ENCODE results near the gene STARD13. TPM values are rescaled to one million over a fixed set of nuclear protein-coding genes. Genes with fewer than 3 reads are reported as not detected.

Gene STARD13
- total RNA-seq, 2 donors from 2014 or later = 27.4 to 31.1 TPM

DNA sequence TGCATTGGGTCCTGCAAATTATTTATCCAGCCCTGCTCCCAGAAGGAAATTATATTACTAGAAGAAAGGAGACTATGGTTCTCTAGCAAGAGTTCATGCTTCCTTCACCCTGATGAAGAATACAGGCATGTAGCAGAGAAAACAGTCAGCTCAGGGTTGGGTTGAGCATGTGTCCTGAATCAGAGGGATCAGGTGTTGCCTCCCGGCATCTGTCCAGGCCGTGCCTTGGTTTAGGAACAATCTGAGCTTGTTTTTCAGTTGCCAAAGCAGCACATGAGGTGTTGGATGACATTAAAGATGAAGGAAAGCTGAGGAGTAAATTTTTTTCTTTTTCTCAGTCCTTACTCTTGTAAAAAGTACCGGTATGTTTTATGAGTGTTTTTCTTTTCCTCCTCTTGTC is 207.3 kb downstream of the STARD13 start:
- DNase-seq (ENCODE audit: low spot score) = peak; percentile 31
- H3K4me1 ChIP-seq (replicated peaks) = no peaks in the 10 kb centered on the region
- no peak overlapping the region for H3K4me3 ChIP-seq
- no peaks in the 10 kb centered on the region for H3K36me3 ChIP-seq
- intact Hi-C loops (cut with DNase I) = no loop called here
- H3K27me3 ChIP-seq (replicated peaks; ENCODE audit: insufficient read depth) = no peaks in the 10 kb centered on the region
- no peaks in the 10 kb centered on the region for H3K9me3 ChIP-seq
- 10% methylated on average over 3 of the region's 3 CpGs for WGBS
- H3K27ac ChIP-seq = no peak overlapping the region
- TF ChIP-seq POLR2A (IDR thresholded peaks at IDR 0.05) (no peak), POLR2AphosphoS5 (IDR thresholded peaks at IDR 0.05) (peak; percentile 57)

DNA sequence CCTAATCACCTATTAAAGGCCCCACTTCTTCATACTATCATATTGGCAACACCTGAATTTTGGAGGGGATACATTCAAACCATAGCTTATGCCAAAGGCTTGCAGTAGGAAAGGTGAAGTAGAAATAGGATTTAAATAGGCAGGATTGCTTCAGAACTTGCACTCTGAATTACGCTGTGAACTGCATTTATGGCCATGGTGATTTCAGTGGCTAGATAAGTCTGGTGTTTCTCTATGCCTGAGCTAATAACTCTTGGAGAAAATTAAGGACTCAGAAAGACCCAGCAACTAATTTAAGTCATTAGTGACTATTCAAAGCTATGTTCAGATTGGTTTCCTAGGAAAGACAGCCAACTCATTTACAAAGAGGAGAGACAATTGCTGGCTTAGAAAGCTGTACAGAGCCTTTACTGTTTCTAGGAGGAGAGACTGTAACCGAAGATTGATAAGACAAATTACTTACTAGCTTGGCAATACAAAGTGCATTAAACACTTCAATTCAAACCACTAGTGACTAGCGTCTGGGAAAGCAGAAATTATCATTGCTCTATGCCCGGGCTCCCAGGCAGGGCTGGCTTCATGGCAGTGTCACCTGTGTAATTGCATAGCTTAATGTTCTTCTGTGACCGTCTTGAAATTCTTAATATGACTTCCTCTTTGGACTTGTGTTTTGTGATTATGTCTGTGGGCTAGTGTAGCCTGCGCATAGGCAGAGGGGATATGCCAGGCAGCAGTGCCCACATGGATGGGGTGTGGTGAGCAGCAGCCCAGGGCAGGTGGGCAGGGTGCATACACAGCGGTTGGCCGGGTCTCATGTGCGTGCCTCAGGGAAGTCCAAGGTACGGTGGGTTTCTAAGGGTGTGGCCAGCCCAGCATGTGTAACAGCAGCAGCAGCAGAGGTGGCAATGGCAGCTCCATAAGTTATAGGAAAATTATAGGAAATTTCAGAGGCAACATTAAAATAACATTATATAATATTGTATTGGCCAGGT is 209.3 kb downstream of the STARD13 start:
- intact Hi-C loops (cut with DNase I) = no loop called here
- TF ChIP-seq POLR2A (IDR thresholded peaks at IDR 0.05) (no peak), POLR2AphosphoS5 (IDR thresholded peaks at IDR 0.05) (no peak)
- TF ChIP-seq, protein P1, sequence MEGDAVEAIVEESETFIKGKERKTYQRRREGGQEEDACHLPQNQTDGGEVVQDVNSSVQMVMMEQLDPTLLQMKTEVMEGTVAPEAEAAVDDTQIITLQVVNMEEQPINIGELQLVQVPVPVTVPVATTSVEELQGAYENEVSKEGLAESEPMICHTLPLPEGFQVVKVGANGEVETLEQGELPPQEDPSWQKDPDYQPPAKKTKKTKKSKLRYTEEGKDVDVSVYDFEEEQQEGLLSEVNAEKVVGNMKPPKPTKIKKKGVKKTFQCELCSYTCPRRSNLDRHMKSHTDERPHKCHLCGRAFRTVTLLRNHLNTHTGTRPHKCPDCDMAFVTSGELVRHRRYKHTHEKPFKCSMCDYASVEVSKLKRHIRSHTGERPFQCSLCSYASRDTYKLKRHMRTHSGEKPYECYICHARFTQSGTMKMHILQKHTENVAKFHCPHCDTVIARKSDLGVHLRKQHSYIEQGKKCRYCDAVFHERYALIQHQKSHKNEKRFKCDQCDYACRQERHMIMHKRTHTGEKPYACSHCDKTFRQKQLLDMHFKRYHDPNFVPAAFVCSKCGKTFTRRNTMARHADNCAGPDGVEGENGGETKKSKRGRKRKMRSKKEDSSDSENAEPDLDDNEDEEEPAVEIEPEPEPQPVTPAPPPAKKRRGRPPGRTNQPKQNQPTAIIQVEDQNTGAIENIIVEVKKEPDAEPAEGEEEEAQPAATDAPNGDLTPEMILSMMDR (IDR thresholded peaks at IDR 0.05) = no peak
- no peak overlapping the region for H3K27ac ChIP-seq
- WGBS = 91% methylated on average over 10 of the region's 10 CpGs
- no peak overlapping the region for H3K4me3 ChIP-seq
- H3K36me3 ChIP-seq = no peaks in the 10 kb centered on the region
- H3K9me3 ChIP-seq = no peaks in the 10 kb centered on the region
- no peaks in the 10 kb centered on the region for H3K4me1 ChIP-seq (replicated peaks)
- DNase-seq (ENCODE audit: low spot score) = no peak
- no peaks in the 10 kb centered on the region for H3K27me3 ChIP-seq (replicated peaks; ENCODE audit: insufficient read depth)

DNA sequence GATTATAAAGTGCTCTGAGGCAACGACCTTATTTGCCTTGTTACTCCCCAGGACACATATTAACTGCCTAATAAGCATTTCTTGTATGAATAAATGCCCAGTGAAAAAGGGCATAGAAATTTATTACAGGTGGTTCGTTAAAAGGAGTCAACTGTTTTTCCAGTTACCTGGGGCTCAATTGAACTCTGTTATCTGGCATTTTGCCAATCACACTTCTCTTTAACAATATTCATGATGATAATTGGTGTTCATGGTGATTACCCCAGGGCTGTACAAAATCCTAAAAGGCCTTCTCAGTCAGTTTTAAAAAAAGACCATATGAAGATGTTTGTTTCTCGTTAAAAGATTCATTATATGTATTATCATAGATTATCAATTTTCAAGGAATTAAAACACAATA is 212.2 kb downstream of the STARD13 start:
- no peak overlapping the region for H3K4me3 ChIP-seq
- H3K9me3 ChIP-seq = no peaks in the 10 kb centered on the region
- TF ChIP-seq, protein P1 (IDR thresholded peaks at IDR 0.05) = no peak
- TF ChIP-seq POLR2A (IDR thresholded peaks at IDR 0.05) (no peak), POLR2AphosphoS5 (IDR thresholded peaks at IDR 0.05) (no peak)
- intact Hi-C loops (cut with DNase I) = no loop called here
- no peak for DNase-seq (ENCODE audit: low spot score)
- H3K27ac ChIP-seq = no peak overlapping the region
- WGBS = 79% methylated on average over 3 of the region's 3 CpGs
- H3K4me1 ChIP-seq (replicated peaks) = no peaks in the 10 kb centered on the region
- H3K27me3 ChIP-seq (replicated peaks; ENCODE audit: insufficient read depth) = no peaks in the 10 kb centered on the region
- H3K36me3 ChIP-seq = no peaks in the 10 kb centered on the region

DNA sequence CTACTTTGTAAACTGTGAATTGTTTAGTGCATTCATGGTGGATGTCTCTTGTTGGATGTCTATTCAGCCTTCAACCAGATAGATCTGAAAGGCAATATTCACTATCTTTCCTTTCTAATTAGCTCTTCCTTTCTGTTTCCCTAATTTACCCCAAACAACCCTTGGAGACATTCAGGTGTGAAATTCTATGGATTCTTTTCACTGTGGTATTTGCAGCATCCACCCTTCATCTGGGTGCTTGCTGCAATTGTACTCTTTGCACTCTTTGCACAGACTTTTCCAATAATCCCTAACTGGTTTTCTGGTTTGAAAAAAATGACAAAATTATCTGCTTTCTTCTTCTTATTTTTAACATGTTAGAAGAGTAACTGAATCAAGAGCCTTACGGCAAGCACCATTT is 212.8 kb downstream of the STARD13 start:
- H3K4me1 ChIP-seq (replicated peaks) = no peaks in the 10 kb centered on the region
- H3K27ac ChIP-seq = no peak overlapping the region
- TF ChIP-seq, protein P1 (IDR thresholded peaks at IDR 0.05) = no peak
- TF ChIP-seq POLR2A (IDR thresholded peaks at IDR 0.05) (no peak), POLR2AphosphoS5 (IDR thresholded peaks at IDR 0.05) (no peak)
- no peaks in the 10 kb centered on the region for H3K36me3 ChIP-seq
- intact Hi-C loops (cut with DNase I) = no loop called here
- no peak for DNase-seq (ENCODE audit: low spot score)
- 97% methylated on average over 1 of the region's 1 CpG for WGBS
- no peak overlapping the region for H3K4me3 ChIP-seq
- H3K27me3 ChIP-seq (replicated peaks; ENCODE audit: insufficient read depth) = no peaks in the 10 kb centered on the region
- H3K9me3 ChIP-seq = no peaks in the 10 kb centered on the region

DNA sequence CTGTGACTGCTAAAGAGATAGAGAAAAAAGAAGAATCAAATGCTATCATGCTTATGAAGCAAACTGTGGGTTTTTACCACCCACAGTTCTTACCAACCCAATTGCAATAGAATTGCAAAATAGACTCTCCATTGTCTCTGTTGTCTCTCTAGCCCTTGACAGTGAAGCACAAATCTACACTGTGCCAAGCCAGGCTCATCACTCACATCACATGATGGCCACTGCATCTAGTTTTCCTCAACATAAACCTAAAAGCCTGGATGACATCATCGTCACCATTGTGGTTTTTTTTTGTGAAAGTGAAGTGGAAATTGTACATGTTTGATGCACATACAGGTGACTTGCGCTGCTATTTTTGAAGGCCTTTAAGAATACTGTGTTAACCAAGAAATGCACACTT is 213.3 kb downstream of the STARD13 start:
- TF ChIP-seq POLR2A (IDR thresholded peaks at IDR 0.05) (no peak), POLR2AphosphoS5 (IDR thresholded peaks at IDR 0.05) (no peak)
- TF ChIP-seq, protein P1 (IDR thresholded peaks at IDR 0.05) = no peak
- intact Hi-C loops (cut with DNase I) = no loop called here
- 96% methylated on average over 2 of the region's 2 CpGs for WGBS

More for the DNA sequence above, 213.3 kb downstream of the STARD13 start:
- Histone ChIP-seq H3K27ac (no peak overlapping the region), H3K36me3 (no peaks in the 10 kb centered on the region), H3K27me3 (replicated peaks; ENCODE audit: insufficient read depth) (no peaks in the 10 kb centered on the region), H3K4me3 (no peak overlapping the region), H3K4me1 (replicated peaks) (no peaks in the 10 kb centered on the region), H3K9me3 (no peaks in the 10 kb centered on the region)
- no peak for DNase-seq (ENCODE audit: low spot score)
